Heart left ventricle (tissue), 16 donors: ENCODE data around the gene CC2D1A. TPM values are rescaled to one million over a fixed set of nuclear protein-coding genes. Genes with fewer than 3 reads are reported as not detected.

Experiments
- ATAC-seq, 4 donors: fragments of 200-7000 bp; cut with Tn5 transposase; one replicate each; pipeline ENCODE4 v1.9.1; 2020 to 2022; ENCODE audit warnings: moderate library complexity in 4 of 4, mild to moderate bottlenecking in 3 of 4, moderate number of reproducible peaks in 1 of 4
- DNase-seq, 5 donors: peaks; one replicate each; pipeline ENCODE4 v3.0.0-alpha.2; 2020
- H3K27ac ChIP-seq, 12 donors: fragments of 200-600 bp; sonication (generic) in 4 of 12; one replicate each; pipeline versions ENCODE4 v1.5.0 to v1.8.0; 2016 to 2022; ENCODE audit warnings: mild to moderate bottlenecking in 2 of 12
- H3K27me3 ChIP-seq, 9 donors: fragments of 200-600 bp; sonication (generic) in 2 of 9; one replicate each; pipeline versions ENCODE4 v1.5.1 to v1.8.0; 2016 to 2022; ENCODE audit warnings: mild to moderate bottlenecking in 3 of 9
- H3K36me3 ChIP-seq, 9 donors: fragments of 200-600 bp; sonication (generic) in 2 of 9; one replicate each; pipeline versions ENCODE4 v1.5.0 to v1.8.0; 2018 to 2022; ENCODE audit warnings: mild to moderate bottlenecking in 2 of 9
- H3K4me1 ChIP-seq, 12 donors: fragments of 200-600 bp; sonication (generic) in 4 of 12; one replicate each; pipeline versions ENCODE4 v1.5.0 to v1.8.0; 2016 to 2022; ENCODE audit warnings: mild to moderate bottlenecking in 3 of 12
- H3K4me3 ChIP-seq, 12 donors: fragments of 200-600 bp; sonication (generic) in 4 of 12; one replicate each; pipeline versions ENCODE4 v1.5.0 to v1.8.0; 2017 to 2022; ENCODE audit warnings: mild to moderate bottlenecking in 9 of 12, moderate library complexity in 4 of 12
- H3K9me3 ChIP-seq, 12 donors: fragments of 200-600 bp; sonication (generic) in 4 of 12; one replicate each; pipeline versions ENCODE4 v1.5.0 to v1.8.0; 2016 to 2022; ENCODE audit warnings: mild to moderate bottlenecking in 1 of 12
- POLR2A ChIP-seq, 2 donors: fragments of 450-650 bp; IDR thresholded peaks; one replicate each; pipeline ENCODE4 v1.6.1; 2017; ENCODE audit warnings: antibody characterized with exemption in 2 of 2, mild to moderate bottlenecking in 2 of 2, moderate library complexity in 2 of 2
- WGBS, 4 donors: extraction: QIAGEN DNeasy Blood & Tissue Kit in 2 of 4; methylation state at CpG; one replicate each; pipeline versions ENCODE4 v1.1.5 to v1.1.7; 2013 to 2018; 5-methylcytosine and 5-hydroxymethylcytosine counted together
- intact Hi-C, 10 donors: fragments of 100-400 bp; cut with DNase I; formaldehyde crosslinking; loops; one replicate each; pipeline versions ENCODE4 v1.11.1 to v1.14.2; 2022
- polyA plus RNA-seq, 2 donors: library from polyadenylated mRNA; stranded (reverse); fragments of 200-250 nt; gene quantifications; one replicate each; pipeline ENCODE4 v1.2.3, GENCODE V29; 2013
- total RNA-seq, 9 donors: library from RNA; depleted of rRNA in 2 of 9; stranded (reverse); fragments of >200 nt in 2 of 9; fragmentation: NEBNext Ultra II Directional in 3 of 9; extraction: Animal tissue kit (Norgen Biotek cat#: 25700) in 3 of 9; gene quantifications; one replicate each; pipeline versions ENCODE4 v1.1.0 to v1.2.4, GENCODE V29; 2016 to 2023
- TF ChIP-seq, protein P1 (sequence below), 12 donors: fragments of 200-600 bp; sonication (generic) in 4 of 12; IDR thresholded peaks; one replicate each; pipeline versions ENCODE4 v1.5.0 to v1.8.0; 2018 to 2022; ENCODE audit warnings: antibody characterized with exemption in 12 of 12, mild to moderate bottlenecking in 5 of 12
- donor health status: ischemic (EF 13 %, LVEDD 7.1; RV severe dilation, severe dysfunction).
- donor health status: healthy with polysubstance abuse.
- donor health status: DM: no; HTN: yes; CAD: no.
- donor health status: DM: no; HTN: no; CAD: no.
- donor health status: ischemic (EF 25% LVEDD 6.9; RV normal size, moderate dysfunction).
- donor health status: ischemic (EF 25% LVEDD 5.7; RV mildly dilated, moderate dysfunction).
- donor health status: healthy.
- donor health status: DM: yes; HTN: yes; CAD: no.
- donor health status: ischemic (EF 35%, LVEDD 5.7; RV mildly dilated, moderate dysfunction).
- donor health status: nonischemic (EF 11% LVEDD 7.7; RV severe dilation, severe dysfunction).
- donor health status: DM: yes; HTN: yes; CAD: no.
- donor health status: PGD.
- donor health status: ischemic (EF 29% LVEDD 5.4; RV normal size, mild dysfunction).
- donor health status: nonischemic (EF 23%, LVEDD 6.1; RV moderate dilation, normal function).

CC2D1A gene
- total and polyA plus RNA-seq, 11 donors = 14.4 to 36.3 (median 19.5) TPM

DNA sequence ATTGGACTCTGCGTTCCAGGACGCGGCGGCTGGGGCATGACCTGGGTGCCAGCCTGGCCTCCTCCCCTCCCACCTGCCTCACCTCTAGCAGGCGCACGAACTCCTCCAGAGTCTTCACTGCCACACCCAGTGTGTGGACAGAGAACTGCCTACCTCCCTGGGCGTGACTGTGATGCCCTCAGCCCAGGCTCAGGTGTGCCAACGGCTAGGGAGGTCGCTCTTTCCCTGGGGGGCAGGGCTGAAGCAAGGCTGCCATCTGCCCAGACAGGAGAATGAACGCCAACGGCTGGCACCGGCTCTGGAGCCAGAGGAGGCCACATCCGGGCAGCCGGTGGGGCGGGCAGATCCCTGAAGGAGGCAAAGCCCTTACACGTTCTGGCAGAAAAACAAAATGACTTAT lies 17.7 kb upstream of the CC2D1A start:
- no peak overlapping the region for H3K27ac ChIP-seq
- TF ChIP-seq, protein P1, sequence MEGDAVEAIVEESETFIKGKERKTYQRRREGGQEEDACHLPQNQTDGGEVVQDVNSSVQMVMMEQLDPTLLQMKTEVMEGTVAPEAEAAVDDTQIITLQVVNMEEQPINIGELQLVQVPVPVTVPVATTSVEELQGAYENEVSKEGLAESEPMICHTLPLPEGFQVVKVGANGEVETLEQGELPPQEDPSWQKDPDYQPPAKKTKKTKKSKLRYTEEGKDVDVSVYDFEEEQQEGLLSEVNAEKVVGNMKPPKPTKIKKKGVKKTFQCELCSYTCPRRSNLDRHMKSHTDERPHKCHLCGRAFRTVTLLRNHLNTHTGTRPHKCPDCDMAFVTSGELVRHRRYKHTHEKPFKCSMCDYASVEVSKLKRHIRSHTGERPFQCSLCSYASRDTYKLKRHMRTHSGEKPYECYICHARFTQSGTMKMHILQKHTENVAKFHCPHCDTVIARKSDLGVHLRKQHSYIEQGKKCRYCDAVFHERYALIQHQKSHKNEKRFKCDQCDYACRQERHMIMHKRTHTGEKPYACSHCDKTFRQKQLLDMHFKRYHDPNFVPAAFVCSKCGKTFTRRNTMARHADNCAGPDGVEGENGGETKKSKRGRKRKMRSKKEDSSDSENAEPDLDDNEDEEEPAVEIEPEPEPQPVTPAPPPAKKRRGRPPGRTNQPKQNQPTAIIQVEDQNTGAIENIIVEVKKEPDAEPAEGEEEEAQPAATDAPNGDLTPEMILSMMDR (IDR thresholded peaks at IDR 0.05) = no peak
- no peak for TF ChIP-seq POLR2A (IDR thresholded peaks at IDR 0.05)
- no peaks in the 10 kb centered on the region for H3K36me3 ChIP-seq
- no peak for ATAC-seq
- peaks cover 0 to 8% (median 0%) of the 10 kb centered on the region in 12 donors for H3K4me1 ChIP-seq
- intact Hi-C loops = loop anchor here in 5 of 10 donors (10.0 kb wide), 3 partner anchors 157 to 457 kb away; no protein-coding TSS in a partner anchor
- no peak for DNase-seq
- no peaks in the 10 kb centered on the region for H3K27me3 ChIP-seq
- no peaks in the 10 kb centered on the region for H3K9me3 ChIP-seq
- WGBS, 4 donors = 90 to 94% (median 92%) methylated on average over 9 to 16 of the region's 16 CpGs
- no peak overlapping the region for H3K4me3 ChIP-seq

DNA sequence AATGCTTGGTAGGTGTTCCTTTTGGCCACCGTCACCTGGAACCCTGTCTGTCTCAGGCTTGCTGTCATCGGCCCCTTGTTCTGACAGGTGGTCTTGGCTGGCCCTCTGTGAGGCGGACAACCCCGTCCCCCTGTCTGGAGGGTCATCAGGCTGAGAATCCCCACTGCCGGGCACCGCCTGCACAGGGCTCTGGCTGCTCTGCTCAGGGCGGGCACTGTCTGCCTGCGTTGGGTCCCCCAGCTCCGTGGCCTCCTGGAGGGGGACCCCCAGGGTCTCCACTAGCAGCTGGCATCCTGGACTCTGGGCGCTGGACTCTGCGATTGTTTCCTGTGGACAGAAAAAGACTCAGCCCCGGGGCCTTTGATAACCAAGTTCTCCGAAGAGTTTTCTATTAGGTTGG lies 15.9 kb upstream of the CC2D1A start:
- ATAC-seq = no peak
- intact Hi-C loops = no loop called here
- WGBS, 4 donors = 87 to 93% (median 91%) methylated on average over 4 to 13 of the region's 13 CpGs

DNA sequence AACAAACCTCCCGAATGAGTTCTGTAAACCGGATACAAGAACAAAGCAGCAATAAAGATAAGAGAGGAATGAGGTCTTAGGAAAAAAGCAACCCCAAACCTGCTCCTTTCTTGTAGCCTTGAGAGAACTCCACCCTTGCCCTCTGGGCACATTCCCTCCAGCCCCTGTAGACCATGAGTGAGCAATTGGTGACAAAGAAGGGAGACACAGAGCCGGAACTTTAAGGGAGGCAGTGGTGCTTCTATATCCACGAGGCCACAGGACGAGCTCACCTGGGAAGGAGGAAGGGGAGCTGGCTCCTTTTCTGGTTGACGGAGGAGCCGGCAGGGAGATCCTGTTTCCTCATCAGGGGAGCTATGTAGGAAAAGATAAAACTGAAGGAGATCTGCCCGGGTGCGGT lies 13.1 kb upstream of the CC2D1A start:
- Histone ChIP-seq H3K9me3 (no peaks in the 10 kb centered on the region), H3K27ac (no peak overlapping the region), H3K4me1 (no peaks in the 10 kb centered on the region), H3K4me3 (no peak overlapping the region), H3K27me3 (no peaks in the 10 kb centered on the region), H3K36me3 (no peaks in the 10 kb centered on the region)
- WGBS, 4 donors = 72 to 81% (median 77%) methylated on average over 9 of the region's 9 CpGs
- ATAC-seq = no peak
- intact Hi-C loops = no loop called here
- no peak for TF ChIP-seq POLR2A (IDR thresholded peaks at IDR 0.05)
- TF ChIP-seq, protein P1 (IDR thresholded peaks at IDR 0.05) = no peak
- no peak for DNase-seq

More for the DNA sequence above, 15.9 kb upstream of the CC2D1A start:
- no peak overlapping the region for H3K27ac ChIP-seq
- no peak overlapping the region for H3K4me3 ChIP-seq
- H3K27me3 ChIP-seq = no peaks in the 10 kb centered on the region
- DNase-seq = no peak
- TF ChIP-seq, protein P1 (IDR thresholded peaks at IDR 0.05) = no peak
- TF ChIP-seq POLR2A (IDR thresholded peaks at IDR 0.05) = no peak
- peaks cover 0 to 4% (median 0%) of the 10 kb centered on the region in 12 donors for H3K4me1 ChIP-seq
- H3K36me3 ChIP-seq = no peaks in the 10 kb centered on the region
- H3K9me3 ChIP-seq = no peaks in the 10 kb centered on the region

- no peaks in the 10 kb centered on the region for H3K27me3 ChIP-seq
- DNase-seq (no peak), ATAC-seq (no peak)
- H3K4me1 ChIP-seq = no peaks in the 10 kb centered on the region
- no peaks in the 10 kb centered on the region for H3K36me3 ChIP-seq
- WGBS, 4 donors = 80 to 83% (median 82%) methylated on average over 5 of the region's 5 CpGs
- TF ChIP-seq, protein P1 (IDR thresholded peaks at IDR 0.05) = no peak
- intact Hi-C loops = no loop called here
- H3K9me3 ChIP-seq = no peaks in the 10 kb centered on the region
- H3K4me3 ChIP-seq = no peak overlapping the region
- no peak overlapping the region for H3K27ac ChIP-seq
Observed at GRCh38 chr19:13894552-13894951, 11.4 kb upstream of the CC2D1A start.
